Transverse colon (tissue), 3 donors: ENCODE results near the gene PIM1.

Source experiments
- EP300 ChIP-seq: sonication (generic); formaldehyde crosslinking; IDR thresholded peaks from one replicate; pipeline ENCODE4 v1.6.1; 2017; ENCODE audit warnings: antibody characterized with exemption, low read depth
- POLR2A ChIP-seq: fragments of 450-650 bp; IDR thresholded peaks from one replicate; pipeline ENCODE4 v1.6.1; 2016; ENCODE audit warnings: antibody characterized with exemption, mild to moderate bottlenecking, moderate library complexity
- TF ChIP-seq, protein P1 (sequence below), 5 experiments: fragments of 200-600 bp in 3 of 5; fragments of 450-650 bp in 2 of 5; sonication (generic) in 3 of 5; IDR thresholded peaks; 1 replicate in 2 of 5; 2 replicates in 3 of 5; pipeline ENCODE4 v1.5.1; 2016 to 2017; ENCODE audit warnings: antibody characterized with exemption in 5 of 5, inconsistent platforms in 3 of 5, mild to moderate bottlenecking in 2 of 5, moderate library complexity in 1 of 5

GRCh38 chr6:37218061-37218460 lies 48.1 kb downstream of the PIM1 start:
- TF ChIP-seq, protein P1, sequence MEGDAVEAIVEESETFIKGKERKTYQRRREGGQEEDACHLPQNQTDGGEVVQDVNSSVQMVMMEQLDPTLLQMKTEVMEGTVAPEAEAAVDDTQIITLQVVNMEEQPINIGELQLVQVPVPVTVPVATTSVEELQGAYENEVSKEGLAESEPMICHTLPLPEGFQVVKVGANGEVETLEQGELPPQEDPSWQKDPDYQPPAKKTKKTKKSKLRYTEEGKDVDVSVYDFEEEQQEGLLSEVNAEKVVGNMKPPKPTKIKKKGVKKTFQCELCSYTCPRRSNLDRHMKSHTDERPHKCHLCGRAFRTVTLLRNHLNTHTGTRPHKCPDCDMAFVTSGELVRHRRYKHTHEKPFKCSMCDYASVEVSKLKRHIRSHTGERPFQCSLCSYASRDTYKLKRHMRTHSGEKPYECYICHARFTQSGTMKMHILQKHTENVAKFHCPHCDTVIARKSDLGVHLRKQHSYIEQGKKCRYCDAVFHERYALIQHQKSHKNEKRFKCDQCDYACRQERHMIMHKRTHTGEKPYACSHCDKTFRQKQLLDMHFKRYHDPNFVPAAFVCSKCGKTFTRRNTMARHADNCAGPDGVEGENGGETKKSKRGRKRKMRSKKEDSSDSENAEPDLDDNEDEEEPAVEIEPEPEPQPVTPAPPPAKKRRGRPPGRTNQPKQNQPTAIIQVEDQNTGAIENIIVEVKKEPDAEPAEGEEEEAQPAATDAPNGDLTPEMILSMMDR (IDR thresholded peaks at IDR 0.05), result no peak
- TF ChIP-seq POLR2A, result no peak
- TF ChIP-seq EP300, result no peak
